Ramos (cell line): ENCODE results near the gene ZFYVE28.

Experiments used
- in situ Hi-C: fragments of 300-500 bp; cut with MboI; formaldehyde crosslinking; loops from one replicate; pipeline ENCODE4 v1.14.3; 2022; ENCODE audit warnings: low sequenced_read_pairs; ENCODE audit not compliant: unreplicated experiment

The ZFYVE28 gene

DNA sequence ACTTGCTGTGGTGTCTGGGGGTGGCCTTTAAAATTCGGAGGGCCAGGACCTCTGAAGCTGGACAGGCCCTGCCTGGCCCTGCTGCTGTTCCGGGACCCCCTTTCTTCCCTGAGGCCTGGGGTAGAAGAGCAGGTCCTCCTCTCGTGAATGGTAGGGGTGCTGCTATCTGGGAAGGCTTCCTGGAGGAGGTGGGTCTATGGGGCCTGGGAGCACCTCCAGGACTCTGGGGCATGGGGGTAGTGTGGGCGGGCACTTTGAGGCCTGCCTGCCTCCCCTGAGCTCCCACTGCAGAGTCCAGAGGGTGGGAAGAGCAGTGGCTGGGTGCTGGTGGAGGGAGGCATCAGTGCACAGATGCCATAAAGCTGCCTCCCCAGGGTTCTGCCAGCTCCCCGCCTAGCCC lies 151.6 kb downstream of the ZFYVE28 start:
- in situ Hi-C loops: no loop called here

DNA sequence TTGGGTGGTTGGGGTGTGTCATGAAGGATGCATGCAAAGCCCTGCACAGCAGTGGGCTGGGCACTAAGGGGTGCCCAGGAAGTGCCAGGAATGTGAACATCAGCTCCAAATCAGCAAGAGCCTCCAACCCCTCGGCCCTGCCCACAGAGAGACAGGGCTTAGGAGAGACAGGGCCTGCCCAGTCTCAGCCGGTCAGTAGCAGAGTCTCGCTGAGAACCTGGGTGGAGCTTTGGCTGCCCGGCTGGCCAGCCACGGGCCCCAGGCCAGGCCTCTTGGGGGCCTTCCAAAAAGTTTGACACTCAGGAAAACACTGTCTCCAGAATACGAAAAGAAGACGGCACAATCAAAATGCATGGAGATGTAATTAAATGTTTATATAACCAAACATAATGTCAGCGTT lies 152.3 kb downstream of the ZFYVE28 start:
- in situ Hi-C loops: no loop called here

DNA sequence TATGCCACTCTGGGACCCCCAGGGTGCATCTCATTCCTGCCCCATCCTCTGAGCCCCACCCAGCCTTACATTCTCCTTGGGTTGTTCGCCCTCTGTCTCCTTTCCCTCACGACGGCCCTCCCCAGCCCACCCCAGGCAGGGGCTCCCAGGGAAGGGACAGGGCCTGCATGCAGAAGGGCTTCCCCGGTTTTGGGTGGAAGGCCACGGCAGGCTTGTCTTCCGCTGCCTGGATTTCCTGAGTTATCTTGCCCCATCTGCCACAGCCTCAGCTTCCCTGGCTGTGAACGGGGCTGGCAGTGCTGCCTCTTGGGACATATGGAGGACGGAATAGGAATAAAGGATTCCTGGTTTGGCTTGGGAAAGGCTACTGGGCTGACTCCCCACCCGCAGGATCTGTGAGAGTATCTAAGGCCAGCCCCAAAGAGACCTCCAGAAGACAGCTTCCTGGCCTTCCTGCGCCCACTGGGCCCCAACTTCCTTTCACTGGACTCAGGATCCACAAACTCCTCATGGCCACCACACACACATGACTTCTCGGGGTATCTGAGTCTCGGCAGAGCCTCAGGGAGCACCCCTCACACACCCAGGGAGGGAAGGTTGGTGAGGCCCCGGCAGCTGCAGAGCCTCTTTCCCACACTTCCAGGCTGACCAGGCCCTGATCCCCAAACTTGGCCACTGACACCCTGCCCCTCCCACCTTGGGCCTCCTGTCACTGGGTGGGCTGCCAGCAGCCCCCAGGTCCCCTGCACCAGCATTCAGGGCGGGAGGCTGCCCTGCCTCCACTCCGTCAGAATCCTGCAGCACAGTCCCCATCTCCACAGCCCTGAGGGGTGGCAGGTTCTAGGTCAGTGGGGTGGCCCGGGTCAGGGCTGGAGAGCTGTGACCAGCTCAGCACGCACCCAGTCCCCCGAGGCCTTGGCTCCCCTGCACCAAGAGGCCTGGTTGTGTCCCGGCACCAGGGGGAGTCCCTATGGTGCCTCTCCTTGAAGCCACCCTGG lies 153.0 kb downstream of the ZFYVE28 start:
- in situ Hi-C loops: no loop called here

DNA sequence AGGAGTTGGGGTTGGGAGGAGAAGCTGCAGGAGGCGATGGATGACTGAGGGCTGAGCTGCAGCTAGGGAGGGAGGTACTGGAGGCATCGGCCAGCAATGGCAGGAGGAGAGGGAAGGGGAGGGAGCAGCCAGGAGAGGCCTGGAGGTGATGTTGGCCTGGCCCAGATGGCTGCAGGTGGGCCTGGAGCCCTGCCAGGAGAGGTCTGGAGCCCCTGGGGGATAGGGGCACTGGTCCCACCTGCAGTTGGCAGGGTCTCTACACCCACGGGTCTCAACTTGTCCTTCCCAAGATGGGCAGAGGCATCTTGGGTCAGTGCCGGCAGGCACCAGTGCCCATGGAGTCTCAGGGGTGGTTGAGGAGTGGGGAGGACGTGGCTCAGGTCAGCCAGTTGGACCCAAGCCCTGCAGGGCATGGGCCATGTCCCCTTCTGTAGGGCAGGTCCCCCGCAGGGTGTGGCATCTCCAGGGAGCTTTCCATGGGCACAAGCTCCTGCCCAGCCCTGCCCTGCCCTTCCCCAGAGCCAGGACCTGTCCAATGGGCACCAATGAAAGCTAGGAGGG lies 153.9 kb downstream of the ZFYVE28 start:
- in situ Hi-C loops: no loop called here

DNA sequence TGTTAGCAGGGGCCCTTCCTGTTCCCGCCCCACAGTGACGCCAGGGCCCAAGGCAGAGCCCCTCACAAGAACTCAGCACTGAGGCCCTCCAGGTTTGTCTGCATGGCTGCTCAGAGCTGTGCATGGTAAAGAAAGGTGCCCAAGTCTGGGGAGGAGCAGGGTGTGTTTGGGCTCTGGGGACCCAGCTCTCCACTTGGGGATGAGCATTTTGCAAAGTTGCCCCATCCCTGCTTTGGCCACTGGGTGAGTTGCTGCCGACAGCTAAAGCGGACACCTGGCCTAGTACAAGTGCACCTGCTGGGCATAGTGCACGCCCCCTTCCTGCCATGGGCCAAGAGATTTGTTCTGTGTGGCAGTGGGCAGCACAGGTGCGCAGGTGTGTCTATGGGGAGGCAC lies 154.5 kb downstream of the ZFYVE28 start:
- in situ Hi-C loops: no loop called here

DNA sequence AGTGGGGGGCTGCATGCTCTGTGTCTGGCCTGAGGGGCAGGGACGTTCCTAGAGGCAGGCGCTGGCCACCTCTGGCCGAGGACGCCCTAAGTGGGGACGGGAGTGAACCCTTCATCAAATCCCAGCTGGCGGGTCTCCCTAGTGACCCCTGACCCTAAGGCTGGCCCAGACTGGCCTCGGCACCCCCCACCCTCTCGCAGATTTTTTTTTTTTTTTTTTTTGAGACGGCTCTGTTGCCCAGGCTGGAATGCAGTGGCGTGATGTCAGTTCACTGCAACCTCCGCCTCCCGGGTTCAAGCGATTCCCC lies 155.5 kb downstream of the ZFYVE28 start:
- in situ Hi-C loops: no loop called here

DNA sequence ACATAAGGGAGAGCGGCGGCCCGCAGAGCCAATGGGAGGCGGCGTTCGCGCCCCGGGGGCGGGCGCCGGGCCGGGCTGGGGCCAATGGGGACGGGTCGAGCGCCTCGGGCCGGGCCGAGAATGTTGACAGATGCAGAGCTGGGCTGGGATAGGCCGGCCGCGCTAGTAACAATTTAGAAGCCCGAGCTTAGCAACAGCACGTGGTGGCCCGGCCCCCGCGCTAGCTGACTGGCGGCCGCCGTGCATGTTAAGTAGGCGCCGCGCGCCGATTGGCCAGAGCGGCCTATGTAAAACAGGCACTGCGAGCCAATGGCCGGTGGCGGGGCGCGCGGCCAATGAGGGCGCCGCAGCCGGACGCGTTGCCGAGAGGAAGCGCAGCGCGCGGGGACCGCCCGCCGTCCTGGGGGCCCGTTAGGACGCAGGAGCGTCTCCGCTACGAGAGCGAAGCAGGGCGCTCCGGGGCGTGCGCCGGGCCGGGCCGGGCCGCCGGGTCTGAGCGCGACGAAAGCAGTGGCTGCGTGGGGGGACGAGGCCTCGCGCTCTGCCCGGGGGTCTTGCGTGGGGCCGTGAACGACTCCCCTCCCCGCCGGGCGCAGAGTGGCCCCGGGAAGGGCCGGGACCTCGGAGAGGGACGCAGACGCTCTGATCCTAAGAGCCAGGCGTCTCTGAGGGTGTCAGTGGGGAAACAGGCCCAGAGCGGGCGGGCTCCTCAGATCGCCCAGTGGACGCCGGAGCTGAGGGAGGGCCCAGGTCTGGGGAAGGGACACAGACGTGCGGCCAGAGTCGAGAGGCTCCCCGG lies 156.1 kb downstream of the ZFYVE28 start:
- in situ Hi-C loops: no loop called here

DNA sequence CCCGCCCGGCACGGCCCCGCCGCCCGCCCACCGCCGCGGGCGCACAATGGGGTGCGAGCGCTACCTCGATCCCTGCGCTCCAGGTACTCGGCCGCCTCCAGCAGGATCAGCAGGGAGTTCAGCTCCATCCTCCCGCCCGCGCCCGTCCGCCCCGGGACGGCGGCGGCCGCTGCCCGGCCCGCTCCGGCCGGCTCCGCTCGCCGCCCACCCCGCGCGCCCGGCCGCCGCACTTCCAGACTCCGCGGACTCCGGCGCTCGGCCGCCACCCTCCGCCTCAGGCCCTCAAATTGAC lies 156.6 kb downstream of the ZFYVE28 start, which contains the start of gene MXD4:
MXD4 (minus strand) TSS at position 257 of the 292 bp plus-strand sequence; CDS start at position 128, 129 bp downstream.
- in situ Hi-C loops: no loop called here

DNA sequence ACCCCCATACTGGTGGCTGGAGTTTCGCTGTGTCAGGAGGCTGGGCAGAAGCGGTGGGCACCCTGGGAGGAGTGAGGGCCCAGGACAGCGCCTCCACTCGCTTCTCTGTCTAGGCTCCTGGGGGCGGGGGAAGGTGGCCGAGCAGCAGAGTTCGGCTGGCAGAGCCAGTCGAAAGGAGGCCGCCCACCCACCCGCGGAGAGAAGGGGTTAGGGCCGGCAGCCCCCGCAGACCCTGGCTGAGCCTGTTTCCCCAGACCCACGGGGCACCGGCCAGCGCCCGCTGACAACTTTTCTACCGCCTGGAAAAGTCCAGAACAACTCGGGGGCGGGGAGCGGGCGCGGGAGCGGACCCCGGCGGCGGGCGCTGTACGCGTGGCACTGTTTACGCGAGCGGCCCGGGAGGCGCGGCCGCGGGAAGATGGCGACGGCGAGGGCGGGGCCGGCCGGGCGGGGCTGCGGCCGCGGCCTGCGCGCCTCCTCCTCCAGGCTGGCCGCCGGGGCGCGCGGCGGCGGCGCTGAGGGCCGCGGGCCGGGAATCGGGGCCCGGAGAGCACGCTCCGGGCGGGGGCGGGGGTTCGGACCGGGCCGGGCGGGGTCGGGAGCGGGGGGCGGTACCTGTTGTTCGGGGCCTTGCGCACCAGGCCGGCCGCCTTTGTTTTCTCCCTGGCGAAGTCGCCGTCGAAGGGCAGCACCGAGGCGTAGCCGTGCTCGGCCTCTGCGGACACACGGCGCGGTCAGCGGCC lies 157.2 kb downstream of the ZFYVE28 start:
- in situ Hi-C loops: no loop called here

DNA sequence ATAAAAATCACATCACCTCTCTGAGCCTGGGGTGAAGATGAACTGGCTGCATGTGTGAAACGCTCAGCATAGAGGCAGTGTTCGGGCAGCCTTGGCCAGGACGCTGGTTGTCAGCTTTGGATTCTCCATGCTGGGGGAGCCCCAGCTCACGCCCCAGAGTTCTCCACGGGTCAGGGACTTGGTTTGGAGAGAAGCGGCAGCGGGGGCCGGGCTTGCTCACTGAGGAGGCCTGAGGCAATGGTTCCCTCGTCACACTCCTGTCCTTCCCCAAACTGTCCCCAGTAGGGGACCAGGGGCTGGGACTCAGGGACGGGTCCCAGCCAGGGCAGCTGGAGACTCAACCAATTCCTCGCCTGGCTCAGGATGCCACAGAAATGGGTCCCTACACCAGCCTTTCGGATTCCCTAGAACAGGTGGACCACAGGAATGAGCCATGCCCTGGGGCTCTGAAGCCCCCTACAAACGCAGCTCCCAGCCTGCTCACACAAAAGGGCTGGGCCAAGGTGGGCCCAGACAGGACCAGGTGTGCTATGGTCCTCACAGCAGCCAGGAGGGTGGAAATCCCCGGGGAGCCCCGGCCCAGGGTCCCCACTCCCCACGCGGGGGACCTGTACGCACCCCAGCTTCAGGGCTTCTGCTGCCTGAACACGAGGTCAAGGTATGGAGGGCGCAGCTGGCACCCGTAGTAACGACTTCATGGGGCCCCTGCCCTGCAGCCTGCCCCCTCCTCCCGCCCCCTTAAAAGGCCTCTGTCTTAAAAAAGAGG lies 157.9 kb downstream of the ZFYVE28 start:
- in situ Hi-C loops: no loop called here

DNA sequence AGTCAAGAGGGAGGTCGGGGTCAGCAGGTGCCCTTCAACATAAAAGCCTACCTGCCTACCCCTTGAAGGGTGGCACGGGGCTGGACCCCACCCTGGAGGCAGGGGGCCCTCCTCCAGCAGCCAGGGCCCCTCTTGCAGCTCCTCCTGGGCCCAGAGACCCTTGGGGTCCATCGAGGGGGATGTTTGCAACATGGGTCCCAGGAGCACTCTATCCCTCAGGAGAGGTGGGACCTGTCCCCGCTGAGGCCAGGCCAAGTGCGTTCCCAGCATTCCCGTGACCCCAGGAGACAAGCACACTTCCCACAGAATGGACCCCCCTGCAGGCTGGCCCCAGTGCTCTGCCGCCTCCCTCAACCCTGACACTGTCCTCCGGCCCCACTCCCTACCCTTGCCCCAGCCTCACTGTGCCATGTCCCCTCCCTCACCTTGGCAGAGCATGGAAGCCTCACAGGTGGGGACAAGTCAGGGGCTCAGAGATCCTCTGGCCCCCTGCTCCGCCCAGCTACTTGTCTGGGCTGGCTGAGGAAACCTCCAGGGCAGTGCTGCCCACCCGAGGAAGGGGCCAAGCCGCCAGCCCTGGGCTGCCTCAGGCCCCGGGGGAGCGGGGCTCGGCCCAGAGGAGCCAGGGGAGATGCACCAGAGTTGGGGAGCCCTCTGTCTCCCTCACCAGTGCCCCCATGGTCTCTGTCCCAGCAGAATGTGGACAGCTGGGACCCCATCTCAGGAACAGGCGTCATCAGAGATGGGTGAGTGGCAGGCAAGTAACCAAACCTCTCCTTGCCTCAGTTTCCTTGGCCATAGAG lies 158.7 kb downstream of the ZFYVE28 start:
- in situ Hi-C loops: no loop called here

DNA sequence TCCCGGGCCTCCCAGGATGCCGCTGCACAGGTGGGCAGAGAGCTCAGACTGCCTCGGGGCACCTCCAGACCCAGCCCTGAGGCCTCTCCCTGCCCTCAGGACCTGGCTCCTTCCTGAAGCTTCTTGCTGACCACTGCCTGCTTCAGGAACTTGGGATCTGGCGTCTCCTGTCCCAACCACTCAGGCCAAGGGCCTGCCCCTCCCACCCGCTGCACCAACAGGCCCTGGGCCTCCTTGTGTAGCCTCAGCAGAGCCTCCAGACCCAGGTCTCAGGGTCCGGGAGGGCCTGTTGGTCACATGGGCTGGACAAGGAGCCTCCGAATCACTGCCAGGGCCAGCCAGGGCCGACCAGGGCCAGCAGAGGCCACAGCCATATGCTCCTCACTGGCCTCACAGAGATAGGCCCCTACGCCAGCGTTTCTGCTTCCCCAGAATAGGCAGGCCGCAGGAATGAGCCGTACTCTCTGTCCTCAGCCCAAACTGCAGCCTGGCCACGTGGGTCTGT lies 159.4 kb downstream of the ZFYVE28 start:
- in situ Hi-C loops: no loop called here

DNA sequence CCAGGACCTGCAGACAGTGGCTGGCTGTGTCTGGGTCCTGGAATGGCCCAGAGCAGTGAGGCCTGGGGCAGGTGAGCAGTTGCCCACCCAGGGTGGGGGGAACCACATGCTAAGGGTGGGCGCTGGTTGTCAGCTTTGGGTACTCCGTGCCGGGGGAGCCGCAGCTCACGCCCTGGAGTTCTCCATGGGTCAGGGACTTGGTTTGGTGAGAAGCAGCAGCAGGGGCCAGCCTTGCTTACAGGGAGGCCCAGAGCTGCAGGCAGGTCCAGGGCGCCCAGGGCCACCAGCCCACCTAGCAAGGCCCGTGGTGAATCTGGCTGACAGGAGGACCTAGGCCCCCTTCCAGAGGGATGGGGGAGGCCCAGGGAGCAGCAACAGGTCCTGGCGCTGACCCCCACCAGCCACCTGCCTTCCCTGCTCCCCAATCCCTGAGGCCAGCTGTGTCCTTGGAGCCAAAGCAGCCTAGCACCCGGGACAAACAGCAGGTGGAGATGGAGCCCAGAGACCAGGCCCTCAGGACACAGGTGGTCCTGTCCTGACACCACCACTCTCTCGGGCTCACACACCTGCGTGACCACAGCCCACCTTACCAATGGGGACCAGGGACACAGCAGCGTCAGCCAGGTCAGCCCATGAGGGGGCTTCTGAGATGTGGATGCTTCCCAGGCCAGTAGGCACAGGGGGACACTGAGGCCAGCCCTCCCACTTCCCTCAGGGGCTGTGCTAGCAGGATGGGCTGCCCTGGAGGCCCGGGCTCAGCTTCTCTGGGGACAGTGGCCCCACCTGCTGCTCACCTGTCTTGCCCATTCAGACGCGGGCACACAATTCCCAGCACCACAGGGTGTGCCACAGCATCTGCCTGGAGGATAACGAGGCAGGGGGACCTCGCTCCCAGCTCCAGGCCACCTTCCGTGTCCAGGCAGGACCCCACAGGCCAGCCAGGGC lies 160.1 kb downstream of the ZFYVE28 start:
- in situ Hi-C loops: no loop called here

DNA sequence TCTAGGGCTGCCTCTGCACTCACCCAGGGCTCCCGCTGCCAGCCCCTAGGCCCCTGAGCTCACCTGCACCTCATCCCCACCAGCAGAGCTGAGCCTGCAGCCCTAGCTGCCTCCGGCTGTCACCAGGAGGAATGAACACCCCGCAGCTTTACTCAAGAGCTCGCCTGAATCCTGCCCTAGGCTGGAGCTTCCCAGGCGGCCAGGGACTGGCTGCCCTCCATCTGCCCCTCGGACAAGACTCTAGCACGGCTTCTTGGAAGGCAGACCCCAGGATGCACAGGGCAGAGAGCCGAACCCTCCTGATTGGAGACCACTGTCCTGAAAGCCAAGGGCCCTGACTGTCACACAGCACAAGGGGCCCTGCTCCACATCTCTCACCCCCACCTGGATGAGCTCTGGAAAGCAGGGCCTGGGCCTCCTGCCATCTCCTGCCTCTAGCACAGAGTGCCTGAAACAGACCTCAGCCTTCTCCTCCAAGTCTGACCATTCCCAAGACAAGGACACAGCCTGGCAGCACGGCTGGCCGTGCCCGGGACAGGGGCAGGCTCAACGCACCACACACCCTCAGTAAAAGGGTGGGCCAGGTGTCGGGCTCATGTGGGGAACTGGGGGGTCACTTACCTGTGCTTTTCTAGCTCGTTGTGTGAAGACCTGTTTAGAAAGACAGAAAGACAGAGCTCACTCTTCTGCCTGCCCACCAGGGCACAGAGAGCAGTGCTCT lies 160.9 kb downstream of the ZFYVE28 start:
- in situ Hi-C loops: no loop called here

DNA sequence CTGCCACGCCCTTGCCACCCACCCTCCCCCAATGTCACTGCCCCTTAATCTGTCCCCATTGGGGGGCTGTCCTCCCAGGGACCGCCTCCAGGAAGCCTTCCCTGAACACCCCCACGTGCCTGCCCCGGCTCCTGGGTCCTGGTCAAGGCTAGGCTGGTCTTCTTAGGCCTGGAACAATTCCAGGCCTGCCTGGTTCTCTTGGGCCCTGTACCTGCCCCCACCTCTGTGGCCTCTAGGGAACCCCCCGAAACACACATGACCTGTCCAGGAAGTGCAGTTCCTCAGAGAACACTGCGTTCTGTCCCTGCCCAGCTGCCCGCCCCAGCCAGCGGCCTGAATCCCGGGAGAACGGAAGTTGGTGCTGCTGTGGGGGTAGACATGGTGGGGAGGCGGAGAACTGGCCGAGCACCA lies 161.7 kb downstream of the ZFYVE28 start:
- in situ Hi-C loops: no loop called here

DNA sequence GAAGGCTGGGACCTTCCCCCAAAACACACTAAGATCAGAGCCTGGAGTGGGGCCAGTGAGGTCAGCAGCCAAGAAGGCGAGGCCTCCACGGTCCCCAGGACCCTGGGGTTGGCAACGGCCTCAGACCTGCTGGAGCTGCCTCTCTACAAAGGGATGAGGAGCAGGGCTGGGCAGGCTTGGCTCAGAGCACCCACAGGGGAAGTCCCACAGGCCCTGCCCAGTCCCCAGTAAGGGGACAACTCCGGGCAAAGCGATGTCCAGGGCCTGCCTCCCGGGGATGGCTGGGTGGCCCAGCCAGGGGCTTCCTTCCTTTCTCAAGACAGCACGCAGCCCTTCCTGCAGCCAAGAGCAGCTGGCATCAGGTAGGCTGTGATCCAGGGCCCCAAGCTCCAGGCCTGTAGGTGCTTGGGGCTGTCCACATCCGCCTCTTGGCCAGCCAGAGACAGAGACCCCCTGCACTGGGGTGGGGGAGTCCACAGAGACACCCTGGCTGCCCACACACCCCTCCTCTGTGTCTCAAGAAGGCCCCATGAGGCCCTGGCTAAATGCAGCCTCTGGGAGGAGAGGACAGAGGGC lies 162.2 kb downstream of the ZFYVE28 start:
- in situ Hi-C loops: no loop called here
